SK-N-MC (cell line): Measurements from ENCODE around the gene NOS1AP.

ENCODE experiments used
- EZH2 ChIP-seq: fragments of 200-600 bp; sonication (generic); IDR thresholded peaks from one replicate; pipeline ENCODE4 v1.6.1; 2017; ENCODE audit warnings: antibody characterized with exemption
- POLR2AphosphoS5 ChIP-seq: IDR thresholded peaks from 2 replicates; pipeline ENCODE4 v1.6.1; 2012; ENCODE audit warnings: mild to moderate bottlenecking, low read depth, low read length, borderline replicate concordance

DNA sequence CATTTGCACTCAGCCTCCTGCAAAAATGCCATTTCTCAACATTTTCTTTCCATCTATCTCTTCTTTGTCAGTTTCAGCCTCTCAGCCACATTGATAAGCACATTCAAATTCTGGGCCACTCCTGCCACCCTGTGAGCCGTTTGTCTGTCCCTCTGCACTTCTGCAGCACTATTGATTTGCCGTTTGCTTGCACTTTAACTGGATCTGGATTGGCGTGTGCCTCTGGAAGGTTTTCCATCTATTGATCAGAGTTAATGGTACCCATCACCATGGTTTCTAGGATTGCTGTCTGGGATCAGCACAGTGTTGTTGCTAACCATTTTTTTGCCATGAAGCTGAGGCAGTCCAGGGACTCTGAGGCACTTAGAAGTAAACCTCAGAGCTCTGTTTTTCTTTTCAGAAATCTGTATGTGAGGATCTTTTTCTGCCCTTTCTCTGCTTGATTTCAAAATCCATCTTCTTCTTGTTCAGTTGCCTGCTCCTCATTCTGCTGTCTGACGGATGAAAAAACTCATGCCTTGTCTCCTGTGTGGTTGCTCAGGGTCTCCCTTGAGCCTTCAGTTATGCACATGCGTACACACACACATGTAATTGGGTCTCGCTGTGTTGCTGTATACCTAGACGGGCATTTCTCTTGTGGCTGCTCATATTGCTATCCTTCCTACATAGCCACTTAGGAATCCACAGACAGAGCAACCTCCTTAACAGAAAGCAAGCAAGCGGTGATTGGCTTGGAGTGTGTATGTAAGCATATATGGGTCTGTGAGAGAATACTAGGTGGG is 67.9 kb downstream of the NOS1AP start:
- TF ChIP-seq POLR2AphosphoS5 (no peak), EZH2 (no peak)
